SK-N-SH (cell line): ENCODE results near the gene SURF4. TPM values are rescaled to one million over a fixed set of nuclear protein-coding genes. Genes with fewer than 3 reads are reported as not detected.

Experiments
- CTCF ChIA-PET: fragments of 300-600, 350-600 bp; formaldehyde crosslinking; extraction: SDS; loops from one replicate; lab custom pipeline; 2021; lab: Yijun Ruan, JAX
- POLR2A ChIA-PET: fragments of 350-600 bp; sonication (Branson Sonifier 250); formaldehyde crosslinking; extraction: SDS; loops from one replicate; lab custom pipeline; 2020; ENCODE audit warnings: antibody characterized with exemption, inconsistent platforms; lab: Yijun Ruan, JAX
- DNase-seq: peaks from one replicate; pipeline ENCODE4 v3.0.0; 2012
- H2AFZ ChIP-seq: fragments of 200-600 bp; sonication (generic); 2 replicates; pipeline ENCODE4 v1.8.1; 2016; ENCODE audit warnings: antibody characterized with exemption, mild to moderate bottlenecking, low read depth
- H3F3A ChIP-seq: fragments of 200-600 bp; sonication (generic); replicated peaks from 2 replicates; pipeline ENCODE3; 2016; ENCODE audit warnings: antibody characterized with exemption, mild to moderate bottlenecking; ENCODE audit not compliant: insufficient read depth
- H3K27ac ChIP-seq, 2 experiments: fragments of 200-500 bp in 1 of 2; fragments of 200-600 bp in 1 of 2; sonication (Bioruptor generic) in 1 of 2; sonication (generic), shearing (Covaris generic) in 1 of 2; 2 replicates each; pipeline versions ENCODE4 v1.5.1 to v1.6.1; 2014 to 2016; ENCODE audit warnings: low read depth in 2 of 2, inconsistent platforms in 1 of 2, low read length in 1 of 2, mild to moderate bottlenecking in 1 of 2, mixed read lengths in 1 of 2
- H3K27me3 ChIP-seq: fragments of 200-600 bp; sonication (generic), shearing (Covaris generic); 2 replicates; pipeline ENCODE4 v1.6.1; 2016; ENCODE audit warnings: mixed run types; ENCODE audit not compliant: insufficient read depth
- H3K36me3 ChIP-seq, 2 experiments: fragments of 200-500 bp in 1 of 2; fragments of 200-600 bp in 1 of 2; sonication (Bioruptor generic) in 1 of 2; sonication (generic) in 1 of 2; replicated peaks in 1 of 2; 2 replicates each; pipeline versions ENCODE3 to v1.5.1; 2014 to 2016; ENCODE audit warnings: low read length in 1 of 2, mild to moderate bottlenecking in 1 of 2; ENCODE audit not compliant: insufficient read depth in 2 of 2, control insufficient read depth in 1 of 2
- H3K4me1 ChIP-seq, 2 experiments: fragments of 200-500 bp in 1 of 2; fragments of 200-600 bp in 1 of 2; sonication (Bioruptor generic) in 1 of 2; sonication (generic), shearing (Covaris generic) in 1 of 2; 2 replicates each; pipeline versions ENCODE4 v1.5.1 to v1.6.1; 2014 to 2016; ENCODE audit warnings: low read depth in 1 of 2, low read length in 1 of 2, mixed run types in 1 of 2; ENCODE audit not compliant: insufficient read depth in 2 of 2, control insufficient read depth in 1 of 2
- H3K4me2 ChIP-seq: fragments of 200-600 bp; sonication (generic), shearing (Covaris generic); 2 replicates; pipeline ENCODE4 v1.6.1; 2017; ENCODE audit warnings: mixed run types
- H3K4me3 ChIP-seq, 2 experiments: fragments of 200-500 bp in 1 of 2; fragments of 200-600 bp in 1 of 2; sonication (Bioruptor generic) in 1 of 2; sonication (generic), shearing (Covaris generic) in 1 of 2; 2 replicates each; pipeline versions ENCODE4 v1.5.1 to v1.8.1; 2014 to 2016; ENCODE audit warnings: low read depth in 2 of 2, inconsistent platforms in 1 of 2, low read length in 1 of 2, mild to moderate bottlenecking in 1 of 2, mixed read lengths in 1 of 2, moderate library complexity in 1 of 2
- H3K79me2 ChIP-seq: fragments of 200-600 bp; sonication (generic); 2 replicates; pipeline ENCODE4 v1.8.1; 2017; ENCODE audit warnings: mild to moderate bottlenecking; ENCODE audit not compliant: insufficient read depth
- H3K9ac ChIP-seq: fragments of 200-600 bp; sonication (generic); 2 replicates; pipeline ENCODE4 v1.6.1; 2017; ENCODE audit warnings: mixed run types
- H3K9me2 ChIP-seq: fragments of 200-600 bp; sonication (generic); 2 replicates; pipeline ENCODE4 v1.6.1; 2017; ENCODE audit warnings: mixed run types
- H3K9me3 ChIP-seq: fragments of 200-600 bp; sonication (generic); 2 replicates; pipeline ENCODE4 v1.6.1; 2017; ENCODE audit warnings: mixed run types, mild to moderate bottlenecking, moderate library complexity
- H4K20me1 ChIP-seq: fragments of 200-600 bp; sonication (generic); 2 replicates; pipeline ENCODE4 v1.6.1; 2017; ENCODE audit warnings: mild to moderate bottlenecking, mixed run types; ENCODE audit not compliant: insufficient read depth
- CHD2 ChIP-seq: fragments of 150-350 bp; IDR thresholded peaks from 2 replicates; pipeline ENCODE4 v1.6.1; 2018; ENCODE audit warnings: low read length; ENCODE audit not compliant: partially characterized antibody
- EZH2phosphoT487 ChIP-seq: fragments of 200-600 bp; sonication (generic); IDR thresholded peaks from 2 replicates; pipeline ENCODE4 v1.6.1; 2017; ENCODE audit warnings: low read depth, mixed run types, mild to moderate bottlenecking, antibody characterized with exemption, moderate library complexity, borderline replicate concordance
- RAD21 ChIP-seq: IDR thresholded peaks from 2 replicates; pipeline ENCODE4 v1.6.1; 2012; ENCODE audit warnings: mild to moderate bottlenecking, low read length
- RCOR1 ChIP-seq: fragments of 150-350 bp; IDR thresholded peaks from 2 replicates; pipeline ENCODE4 v1.6.1; 2017; ENCODE audit warnings: antibody characterized with exemption, low read length
- RFX5 ChIP-seq: IDR thresholded peaks from 2 replicates; pipeline ENCODE4 v1.6.1; 2012; ENCODE audit warnings: mild to moderate bottlenecking, improper control_type of control experiment, low read length
- WGBS: methylation state at CpG from one replicate; pipeline ENCODE4 v1.1.6; 2017; ENCODE audit warnings: low lambda C conversion rate; 5-methylcytosine and 5-hydroxymethylcytosine counted together
- polyA plus RNA-seq, 3 experiments: library from polyadenylated mRNA; depleted of rRNA; stranded (reverse); fragments of >200 nt; gene quantifications; 2 replicates each; pipeline ENCODE4 v1.2.3, GENCODE V29; 2012
- TF ChIP-seq, protein P1 (sequence below): IDR thresholded peaks from 2 replicates; pipeline ENCODE4 v1.6.1; 2012; ENCODE audit warnings: mild to moderate bottlenecking, low read depth, low read length, moderate library complexity

Gene SURF4
- polyA plus RNA-seq, 1 of the 3 experiments (the other 2 are of a cell fraction) = 165 TPM

DNA sequence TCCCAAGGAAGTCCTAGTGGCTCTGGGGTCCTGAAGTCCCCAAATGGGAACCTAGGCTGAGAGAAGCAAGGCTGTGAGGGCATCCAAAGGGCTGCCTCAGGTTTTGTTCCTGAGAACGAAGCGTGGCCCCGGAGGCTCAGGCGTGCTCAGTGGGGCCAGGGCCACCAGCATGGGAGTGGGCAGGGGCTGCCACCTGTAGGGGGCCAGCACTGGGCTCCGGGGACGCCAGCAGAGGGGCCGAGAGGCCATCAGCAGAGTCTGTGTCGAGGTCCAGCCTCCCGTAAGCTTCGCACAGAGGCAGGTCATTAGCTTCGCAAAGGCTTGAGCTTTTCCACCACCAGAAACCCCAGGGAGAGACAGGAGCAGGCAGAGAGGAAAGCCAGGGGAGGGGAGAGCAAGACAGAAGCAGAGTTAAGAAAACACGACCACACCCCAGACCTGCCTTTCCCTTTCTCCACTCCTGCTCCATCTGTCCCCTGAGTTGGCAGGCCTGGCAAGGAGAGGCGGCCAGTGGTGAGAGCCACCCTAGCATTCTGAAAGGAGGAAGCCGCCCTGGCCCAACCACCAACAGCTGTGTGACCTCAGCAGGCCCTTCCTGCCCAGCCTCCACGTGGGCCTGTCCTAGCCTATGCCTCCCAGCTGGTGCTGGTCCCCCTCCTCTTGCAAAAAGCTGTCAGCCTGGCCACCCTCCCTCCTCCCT is 34.3 kb downstream of the SURF4 start:
- Histone ChIP-seq H3K4me2 (no peak overlapping the region), H3K36me3 (peaks cover 20 to 68% of the 10 kb centered on the region in 2 experiments), H3F3A (peaks cover 6% of the 10 kb centered on the region), H3K27me3 (no peaks in the 10 kb centered on the region), H4K20me1 (peaks cover 7% of the 10 kb centered on the region; the same call in 1 of the 2 replicates), H3K4me1 (peaks cover 0 to 9% of the 10 kb centered on the region in 2 experiments; a peak in 1 of 4 replicates), H3K79me2 (peaks cover 13% of the 10 kb centered on the region), H3K9me3 (no peaks in the 10 kb centered on the region), H3K9me2 (no peaks in the 10 kb centered on the region), H2AFZ (no peak overlapping the region), H3K4me3 (no peak overlapping the region), H3K27ac (no peak overlapping the region), H3K9ac (no peak overlapping the region)
- 93% methylated on average over 9 of the region's 15 CpGs for WGBS
- DNase-seq = no peak
- POLR2A ChIA-PET = no interaction called here
- TF ChIP-seq RAD21 (no peak), RFX5 (no peak), EZH2phosphoT487 (no peak)
- TF ChIP-seq, protein P1, sequence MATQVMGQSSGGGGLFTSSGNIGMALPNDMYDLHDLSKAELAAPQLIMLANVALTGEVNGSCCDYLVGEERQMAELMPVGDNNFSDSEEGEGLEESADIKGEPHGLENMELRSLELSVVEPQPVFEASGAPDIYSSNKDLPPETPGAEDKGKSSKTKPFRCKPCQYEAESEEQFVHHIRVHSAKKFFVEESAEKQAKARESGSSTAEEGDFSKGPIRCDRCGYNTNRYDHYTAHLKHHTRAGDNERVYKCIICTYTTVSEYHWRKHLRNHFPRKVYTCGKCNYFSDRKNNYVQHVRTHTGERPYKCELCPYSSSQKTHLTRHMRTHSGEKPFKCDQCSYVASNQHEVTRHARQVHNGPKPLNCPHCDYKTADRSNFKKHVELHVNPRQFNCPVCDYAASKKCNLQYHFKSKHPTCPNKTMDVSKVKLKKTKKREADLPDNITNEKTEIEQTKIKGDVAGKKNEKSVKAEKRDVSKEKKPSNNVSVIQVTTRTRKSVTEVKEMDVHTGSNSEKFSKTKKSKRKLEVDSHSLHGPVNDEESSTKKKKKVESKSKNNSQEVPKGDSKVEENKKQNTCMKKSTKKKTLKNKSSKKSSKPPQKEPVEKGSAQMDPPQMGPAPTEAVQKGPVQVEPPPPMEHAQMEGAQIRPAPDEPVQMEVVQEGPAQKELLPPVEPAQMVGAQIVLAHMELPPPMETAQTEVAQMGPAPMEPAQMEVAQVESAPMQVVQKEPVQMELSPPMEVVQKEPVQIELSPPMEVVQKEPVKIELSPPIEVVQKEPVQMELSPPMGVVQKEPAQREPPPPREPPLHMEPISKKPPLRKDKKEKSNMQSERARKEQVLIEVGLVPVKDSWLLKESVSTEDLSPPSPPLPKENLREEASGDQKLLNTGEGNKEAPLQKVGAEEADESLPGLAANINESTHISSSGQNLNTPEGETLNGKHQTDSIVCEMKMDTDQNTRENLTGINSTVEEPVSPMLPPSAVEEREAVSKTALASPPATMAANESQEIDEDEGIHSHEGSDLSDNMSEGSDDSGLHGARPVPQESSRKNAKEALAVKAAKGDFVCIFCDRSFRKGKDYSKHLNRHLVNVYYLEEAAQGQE = no peak
- CTCF ChIA-PET = interaction anchor here (0.6 to 2.6 kb wide), 6 partner anchors 10 to 161 kb away, joined by 3 to 13 read pairs (median 4); no protein-coding TSS in a partner anchor

GRCh38 chr9:133340916-133341315 is 34.9 kb downstream of the SURF4 start:
- CTCF ChIA-PET = interaction anchor here (1.5 to 2.6 kb wide), 2 partner anchors 10 to 17 kb away, joined by 4 to 13 read pairs; no protein-coding TSS in a partner anchor

More at GRCh38 chr9:133340916-133341315, 34.9 kb downstream of the SURF4 start:
- no peaks in the 10 kb centered on the region for H3K9me2 ChIP-seq
- H3K27me3 ChIP-seq = no peaks in the 10 kb centered on the region
- no peak overlapping the region for H2AFZ ChIP-seq
- H3K79me2 ChIP-seq = peaks cover 7% of the 10 kb centered on the region
- TF ChIP-seq RCOR1 = no peak
- no peak for TF ChIP-seq CHD2
- TF ChIP-seq, all 33 proteins: peak for 0
- Histone ChIP-seq H3K9ac (no peak overlapping the region), H3K36me3 (peaks cover 20 to 65% of the 10 kb centered on the region in 2 experiments), H3K4me3 (no peak overlapping the region), H3K9me3 (no peaks in the 10 kb centered on the region), H3F3A (peaks cover 6% of the 10 kb centered on the region), H3K27ac (no peak overlapping the region), H4K20me1 (peaks cover 1% of the 10 kb centered on the region; the same call in 1 of the 2 replicates), H3K4me1 (peaks cover 0 to 5% of the 10 kb centered on the region in 2 experiments; a peak in 1 of 4 replicates), H3K4me2 (no peak overlapping the region)
- DNase-seq = no peak
- 98% methylated on average over 11 of the region's 13 CpGs for WGBS
- POLR2A ChIA-PET = no interaction called here
